GM12878 (cell line): ENCODE data around the gene INPP5D. TPM values are rescaled to one million over a fixed set of nuclear protein-coding genes. Genes with fewer than 3 reads are reported as not detected.

Experiments
- ATAC-seq: fragments of 200-7000 bp; cut with Tn5 transposase; 3 replicates; pipeline ENCODE4 v1.9.1; 2020; ENCODE audit warnings: mild to moderate bottlenecking, moderate library complexity
- BruUV-seq: library from RNA; stranded (reverse); fragments of 400-500 nt; replicated peaks from 2 replicates; lab custom pipeline; 2021; lab: Mats Ljungman, UMichigan
- CTCF ChIA-PET: fragments of 300-600 bp; sonication (Branson Sonifier 250); formaldehyde crosslinking; extraction: SDS; loops from one replicate; lab custom pipeline; 2021; ENCODE audit warnings: inconsistent platforms; lab: Yijun Ruan, JAX
- POLR2A ChIA-PET: fragments of 350-600 bp; formaldehyde crosslinking; extraction: SDS; loops from one replicate; lab custom pipeline; 2021; ENCODE audit warnings: inconsistent platforms; lab: Charles Lee
- RAD21 ChIA-PET: fragments of 300-600 bp; sonication (Branson Sonifier 250); formaldehyde crosslinking; loops from one replicate; lab custom pipeline; 2023; ENCODE audit warnings: antibody characterized with exemption; ENCODE audit not compliant: unreplicated experiment; lab: Charles Lee
- SMC1A ChIA-PET: fragments of 300-600 bp; sonication (Branson Sonifier 250); formaldehyde crosslinking; loops from one replicate; lab custom pipeline; 2023; ENCODE audit not compliant: unreplicated experiment, uncharacterized antibody; lab: Charles Lee
- DNase-seq: peaks from one replicate; pipeline ENCODE4 v3.0.0-alpha.2; 2011; ENCODE audit warnings: low read depth, low spot score
- FAIRE-seq: peaks from 3 replicates; lab custom pipeline; 2011; peaks lifted over from hg19 to GRCh38; lab: Jason Lieb, UNC
- H2AFZ ChIP-seq: 2 replicates; pipeline ENCODE4 v1.6.0; 2011; ENCODE audit warnings: low read depth, low read length, control low read depth; ENCODE audit not compliant: control insufficient read depth
- H3K27ac ChIP-seq: 2 replicates; pipeline ENCODE4 v1.5.1; 2011; ENCODE audit warnings: control low read depth; ENCODE audit not compliant: control insufficient read depth, insufficient read depth
- H3K27me3 ChIP-seq, 2 experiments: replicated peaks in 1 of 2; 2 replicates each; pipeline versions ENCODE4 v1.6.0 to v1.6.1; 2011; ENCODE audit warnings: low read length in 1 of 2; ENCODE audit not compliant: control insufficient read depth in 2 of 2, insufficient read depth in 2 of 2
- H3K36me3 ChIP-seq, 2 experiments: 2 replicates each; pipeline ENCODE4 v1.5.1; 2011; ENCODE audit warnings: low read length in 1 of 2; ENCODE audit not compliant: control insufficient read depth in 2 of 2, insufficient read depth in 2 of 2
- H3K4me1 ChIP-seq: 2 replicates; pipeline ENCODE4 v1.6.1; 2011; ENCODE audit warnings: mild to moderate bottlenecking, low read length, moderate library complexity, mixed read lengths; ENCODE audit not compliant: control insufficient read depth, insufficient read depth
- H3K4me2 ChIP-seq: 2 replicates; pipeline ENCODE4 v1.6.0; 2011; ENCODE audit warnings: control low read depth; ENCODE audit not compliant: control insufficient read depth, insufficient read depth
- H3K4me3 ChIP-seq: fragments of 200-600 bp; sonication (generic); 2 replicates; pipeline ENCODE4 v1.5.1; 2016
- H3K79me2 ChIP-seq: 2 replicates; pipeline ENCODE4 v1.6.0; 2011; ENCODE audit warnings: low read length; ENCODE audit not compliant: control insufficient read depth, insufficient read depth
- H3K9ac ChIP-seq: 2 replicates; pipeline ENCODE4 v1.8.0; 2011; ENCODE audit warnings: low read length, control low read depth, mixed read lengths; ENCODE audit not compliant: control insufficient read depth, insufficient read depth
- H3K9me3 ChIP-seq: replicated peaks from 3 replicates; pipeline ENCODE4 v1.5.1; 2011; ENCODE audit warnings: mild to moderate bottlenecking, low read length; ENCODE audit not compliant: control insufficient read depth, insufficient read depth
- H4K20me1 ChIP-seq: 2 replicates; pipeline ENCODE4 v1.6.0; 2011; ENCODE audit not compliant: control insufficient read depth, insufficient read depth
- ATF7 ChIP-seq: fragments of 450-650 bp; IDR thresholded peaks from 2 replicates; pipeline ENCODE4 v1.6.1; 2016; ENCODE audit warnings: low read depth, mild to moderate bottlenecking
- CHD4 ChIP-seq: fragments of 200-600 bp; sonication (generic); IDR thresholded peaks from 2 replicates; pipeline ENCODE4 v1.6.1; 2016; ENCODE audit warnings: mild to moderate bottlenecking
- MLLT1 ChIP-seq: fragments of 450-650 bp; IDR thresholded peaks from 2 replicates; pipeline ENCODE4 v1.6.1; 2016; ENCODE audit warnings: mild to moderate bottlenecking
- WGBS: methylation state at CpG from one replicate; pipeline ENCODE4 v1.1.6; 2016; ENCODE audit warnings: low lambda C conversion rate; ENCODE audit not compliant: insufficient replicate concordance, insufficient coverage; ENCODE audit errors: missing lambda C conversion rate; 5-methylcytosine and 5-hydroxymethylcytosine counted together
- in situ Hi-C: fragments of 300-500 bp; cut with MboI; formaldehyde crosslinking; loops from 9 replicates; pipeline ENCODE4 v1.14.3; 2018; ENCODE audit warnings: mixed read lengths
- intact Hi-C: fragments of 100-400 bp; cut with micrococcal nuclease; formaldehyde crosslinking; loops from one replicate; pipeline ENCODE4 v1.14.2; 2022; ENCODE audit not compliant: unreplicated experiment
- polyA plus RNA-seq, 11 experiments: library from polyadenylated mRNA; depleted of rRNA in 4 of 11; unstranded in 6 of 11; stranded (reverse) in 5 of 11; fragments of >200 nt; fragmentation: Nextera tagmentation in 4 of 11; fragmentation: Illumina TruSeq in 1 of 11; extraction: Ambion mirVana in 4 of 11; extraction: Trizol in 1 of 11; gene quantifications; 1 replicate in 1 of 11; 2 replicates in 10 of 11; pipeline versions ENCODE4 v1.2.1 to v1.2.3, GENCODE V29; 2011 to 2016; ENCODE audit warnings: inconsistent platforms in 2 of 11, missing spikeins in 2 of 11, low read depth in 1 of 11
- total RNA-seq, 4 experiments: library from RNA; depleted of rRNA in 3 of 4; stranded (reverse); fragments of >200 nt in 3 of 4; fragmentation: Illumina TruSeq in 1 of 4; extraction: Trizol in 1 of 4; gene quantifications; 2 replicates each; pipeline versions ENCODE4 v1.2.1 to v1.2.3, GENCODE V29; 2013 to 2021
- TF ChIP-seq, protein P1 (sequence below): IDR thresholded peaks from 2 replicates; pipeline ENCODE4 v1.6.1; 2011; ENCODE audit warnings: low read depth, low read length, improper control_type of control experiment, borderline replicate concordance

INPP5D gene
- total and polyA plus RNA-seq, 10 of the 15 experiments (the other 5 are each of a cell fraction or from before 2014, with no cell fraction given), result 11.8 to 139 (median 88.8) TPM

GRCh38 chr2:233223059-233223894 is 163.1 kb downstream of the INPP5D start (continued):
- TF ChIP-seq, protein P1, sequence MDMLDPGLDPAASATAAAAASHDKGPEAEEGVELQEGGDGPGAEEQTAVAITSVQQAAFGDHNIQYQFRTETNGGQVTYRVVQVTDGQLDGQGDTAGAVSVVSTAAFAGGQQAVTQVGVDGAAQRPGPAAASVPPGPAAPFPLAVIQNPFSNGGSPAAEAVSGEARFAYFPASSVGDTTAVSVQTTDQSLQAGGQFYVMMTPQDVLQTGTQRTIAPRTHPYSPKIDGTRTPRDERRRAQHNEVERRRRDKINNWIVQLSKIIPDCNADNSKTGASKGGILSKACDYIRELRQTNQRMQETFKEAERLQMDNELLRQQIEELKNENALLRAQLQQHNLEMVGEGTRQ, result no peak
- TF ChIP-seq ATF7 (peak; percentile 65), MLLT1 (peak; percentile 88)

- Histone ChIP-seq H3K9ac (no peak overlapping the region), H3K4me2 (no peak overlapping the region), H3K27me3 (no peaks in the 10 kb centered on the region), H3K79me2 (no peaks in the 10 kb centered on the region), H4K20me1 (no peaks in the 10 kb centered on the region), H3K36me3 (no peaks in the 10 kb centered on the region), H3K9me3 (no peaks in the 10 kb centered on the region; the same call in 2 of the 3 replicates), H3K4me1 (peaks cover 28% of the 10 kb centered on the region), H3K27ac (no peak overlapping the region), H3K4me3 (no peak overlapping the region), H2AFZ (no peak overlapping the region; the same call in 1 of the 2 replicates)
- ChIA-PET POLR2A (interaction anchor here (0.8 to 2.5 kb wide), 2 partner anchors 23 to 156 kb away, joined by 3 to 16 read pairs; no protein-coding TSS in a partner anchor), SMC1A (interaction anchor here (1.1 to 4.3 kb wide), 6 partner anchors 9 to 142 kb away, joined by 6 to 34 read pairs (median 18); partner anchors contain the start of gene ATG16L1), RAD21 (interaction anchor here (0.7 to 3.1 kb wide), 3 partner anchors 15 to 143 kb away, joined by 4 to 17 read pairs (median 7); no protein-coding TSS in a partner anchor), CTCF (interaction anchor here (0.8 to 3.6 kb wide), 5 partner anchors 16 to 373 kb away, joined by 3 to 20 read pairs (median 7); partner anchors contain the start of gene ATG16L1)
- ATAC-seq (no peak), DNase-seq (no peak), FAIRE-seq (peak; percentile 18)
- WGBS, result 69% methylated on average over 5 of the region's 5 CpGs
- intact Hi-C loops (no loop called here), in situ Hi-C loops (no loop called here)
- BruUV-seq, result no TSS peak
- no peak for TF ChIP-seq CHD4
These were observed 165.3 kb downstream of the INPP5D start for GRCh38 chr2:233225230-233226068.
